HG02840 (cell line): ENCODE measurements around the gene ADNP.

Experiments used
- ATAC-seq: cut with Tn5 transposase; IDR thresholded peaks from one replicate; pipeline ENCODE4 v1.9.1; 2021; ENCODE audit warnings: mild to moderate bottlenecking, moderate library complexity, moderate number of reproducible peaks; ENCODE audit not compliant: unreplicated experiment, low FRiP score

Gene ADNP

DNA sequence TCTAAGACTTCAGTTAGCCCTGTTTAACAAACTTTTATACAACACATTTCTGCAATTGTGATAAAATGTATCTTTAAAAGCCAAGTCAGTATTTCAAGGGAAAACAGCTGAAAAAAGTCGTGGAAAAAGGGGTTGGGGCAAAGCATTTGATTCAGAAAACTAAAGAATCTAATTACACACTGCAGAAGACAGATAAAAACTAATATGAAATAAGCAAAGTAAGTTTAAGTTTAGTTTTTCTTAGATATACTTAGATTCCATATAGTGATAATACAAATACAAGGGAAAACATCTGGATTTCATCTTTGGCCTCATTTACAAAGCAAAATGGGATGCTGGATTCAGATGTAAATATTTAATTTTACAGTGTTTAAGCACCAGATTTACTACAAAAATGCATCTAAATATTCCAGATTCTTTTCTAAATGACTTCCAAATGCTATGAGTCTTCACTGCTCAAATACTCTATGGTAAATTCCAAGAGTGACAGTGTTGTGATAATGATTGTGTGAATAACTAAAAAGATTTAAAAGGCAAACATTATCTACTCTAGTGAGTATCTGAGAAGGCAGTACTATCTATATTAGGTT lies 1.5 kb upstream of the ADNP start:
- ATAC-seq, result no peak

DNA sequence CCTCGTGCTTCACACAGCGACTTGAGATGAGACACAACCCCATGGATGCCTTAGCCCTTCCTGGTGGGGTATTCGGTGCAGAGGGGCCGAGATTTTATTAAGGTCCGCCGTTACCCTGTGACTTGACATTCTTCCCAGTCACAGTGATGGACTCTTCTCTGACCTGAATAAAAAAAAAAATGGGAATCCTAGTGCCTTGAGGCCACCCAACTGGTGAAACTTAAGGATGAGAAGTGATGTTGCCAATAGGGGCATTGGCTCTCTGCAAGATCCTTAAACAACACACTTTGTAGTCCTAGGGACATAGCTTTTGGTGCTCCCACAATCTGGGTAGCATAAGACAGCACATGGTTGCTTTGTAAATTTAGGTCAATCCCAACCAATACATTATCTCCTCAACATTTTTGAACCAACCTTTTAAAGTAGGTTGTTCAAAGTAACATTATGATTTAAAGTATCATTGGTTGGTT lies 814 bp upstream of the ADNP start:
- no peak for ATAC-seq

DNA sequence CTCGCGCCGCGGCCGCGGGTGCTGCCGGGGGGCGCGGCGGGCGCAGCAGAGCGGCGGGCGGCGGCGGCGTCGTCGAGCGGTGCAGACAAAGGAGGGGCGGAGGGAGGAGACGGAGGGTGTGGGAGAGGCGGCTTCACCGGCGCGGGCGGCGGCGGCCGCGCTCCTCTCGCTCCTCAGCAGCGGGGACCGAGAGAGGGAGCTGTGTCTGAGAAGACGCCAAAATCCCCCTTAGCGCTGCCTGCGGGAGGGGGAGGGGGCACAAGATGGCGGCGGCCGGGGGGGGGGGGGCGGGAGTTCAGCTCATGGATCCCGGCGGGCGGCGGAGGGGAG lies 296 bp downstream of the ADNP start:
- ATAC-seq, result peak; percentile 10

DNA sequence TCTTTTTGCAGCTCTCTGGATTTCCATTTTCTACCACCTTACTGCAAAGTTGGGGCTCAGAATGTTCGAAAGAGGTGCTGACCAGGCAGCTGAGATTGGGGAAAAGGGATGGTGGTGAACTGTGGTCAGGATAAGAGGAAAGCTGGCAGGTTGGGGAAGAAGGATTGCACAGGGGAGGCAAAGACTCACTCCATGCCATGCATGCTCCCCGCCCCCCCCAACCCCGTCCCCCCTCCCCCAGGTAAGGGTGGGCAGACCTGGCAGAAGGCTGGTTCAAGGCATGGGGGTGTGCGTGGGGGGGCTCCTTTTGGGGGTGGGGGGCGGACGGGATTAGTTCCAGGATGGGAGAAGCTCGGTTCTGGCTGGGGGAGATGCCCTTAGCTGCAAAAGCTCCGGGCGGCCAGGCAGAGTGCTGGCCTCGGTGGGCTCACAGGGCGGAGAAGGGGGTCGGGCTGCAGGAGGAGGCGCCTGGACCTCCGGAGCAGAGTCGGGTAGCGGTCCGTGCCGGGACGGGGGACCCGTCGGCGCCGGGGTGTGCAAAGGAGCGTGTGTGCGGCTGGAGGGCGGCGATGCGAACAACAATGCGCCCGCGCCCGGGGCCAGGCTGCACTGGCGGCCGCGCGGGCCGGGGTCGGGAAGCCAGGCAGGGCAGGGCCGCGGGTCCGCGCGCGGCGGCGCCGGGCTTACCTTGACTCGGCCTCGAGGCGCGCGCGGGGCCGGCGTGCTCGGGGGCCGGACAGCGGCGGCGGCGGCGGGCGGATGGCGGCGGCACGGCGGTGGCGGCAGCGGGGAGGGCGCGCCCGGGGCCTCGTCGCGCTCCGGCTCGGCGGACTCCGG lies 880 bp downstream of the ADNP start:
- ATAC-seq, result no peak

DNA sequence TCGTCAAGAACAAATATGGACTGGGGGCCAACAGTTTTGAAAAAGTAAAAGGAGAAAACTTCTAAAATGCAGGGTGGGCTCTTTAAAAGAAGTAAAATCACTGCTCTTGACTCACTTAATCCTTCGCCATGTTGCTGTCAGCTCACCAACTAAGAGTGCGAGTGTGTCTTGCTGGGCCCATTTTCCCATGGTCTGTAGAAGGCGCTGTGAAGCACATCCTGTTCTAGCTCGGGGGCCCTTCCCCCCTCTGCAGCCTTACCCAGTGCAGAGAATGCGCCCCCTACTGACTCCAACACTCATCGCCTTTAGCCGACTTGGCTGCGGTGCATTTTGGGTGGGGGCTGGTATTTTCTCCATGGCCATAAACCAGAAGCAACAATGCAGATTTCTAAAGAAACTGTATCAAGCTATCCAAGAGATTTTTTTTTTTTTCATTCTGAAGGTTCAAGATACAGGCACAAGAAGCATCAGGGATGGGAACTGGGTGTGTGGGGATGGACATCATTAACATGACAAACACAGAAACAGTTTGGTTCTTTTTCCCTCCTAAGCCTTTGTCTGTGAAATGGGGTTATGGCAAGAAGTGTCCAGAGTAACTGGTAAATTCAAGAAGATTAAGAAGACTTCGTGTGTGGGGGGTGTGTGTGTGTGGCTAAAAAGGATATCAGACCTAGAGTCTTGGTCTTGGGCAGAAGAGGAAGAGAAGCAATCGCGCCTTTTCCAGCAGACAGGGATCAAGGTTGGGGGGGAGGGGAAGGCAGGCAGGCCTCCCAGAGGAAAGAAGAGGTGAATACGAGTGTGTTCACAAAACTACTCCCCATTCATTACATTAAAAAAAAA lies 1.7 kb downstream of the ADNP start:
- ATAC-seq, result peak; percentile 40

GRCh38 chr20:50928469-50928868 lies 2.8 kb downstream of the ADNP start:
- no peak for ATAC-seq

DNA sequence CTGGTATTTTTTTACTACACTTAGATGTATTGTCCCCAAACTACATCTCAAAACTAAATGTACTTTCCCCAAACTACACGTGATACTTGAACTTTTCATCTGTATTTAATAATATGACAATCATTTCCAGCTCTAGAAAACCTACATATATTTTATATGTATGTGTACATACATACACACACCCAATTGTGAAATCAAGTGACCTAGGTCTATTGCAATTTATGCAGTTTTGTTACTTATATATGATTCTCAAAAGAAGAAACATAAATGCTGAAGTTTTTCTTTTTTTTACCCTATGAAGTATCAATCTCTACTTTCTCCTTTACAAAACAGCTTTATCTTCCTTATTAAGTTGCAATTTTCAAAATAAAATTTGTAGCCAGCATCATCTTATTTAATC lies 4.7 kb downstream of the ADNP start:
- no peak for ATAC-seq

- no peak for ATAC-seq
Observed at GRCh38 chr20:50924261-50924920, 6.8 kb downstream of the ADNP start.

DNA sequence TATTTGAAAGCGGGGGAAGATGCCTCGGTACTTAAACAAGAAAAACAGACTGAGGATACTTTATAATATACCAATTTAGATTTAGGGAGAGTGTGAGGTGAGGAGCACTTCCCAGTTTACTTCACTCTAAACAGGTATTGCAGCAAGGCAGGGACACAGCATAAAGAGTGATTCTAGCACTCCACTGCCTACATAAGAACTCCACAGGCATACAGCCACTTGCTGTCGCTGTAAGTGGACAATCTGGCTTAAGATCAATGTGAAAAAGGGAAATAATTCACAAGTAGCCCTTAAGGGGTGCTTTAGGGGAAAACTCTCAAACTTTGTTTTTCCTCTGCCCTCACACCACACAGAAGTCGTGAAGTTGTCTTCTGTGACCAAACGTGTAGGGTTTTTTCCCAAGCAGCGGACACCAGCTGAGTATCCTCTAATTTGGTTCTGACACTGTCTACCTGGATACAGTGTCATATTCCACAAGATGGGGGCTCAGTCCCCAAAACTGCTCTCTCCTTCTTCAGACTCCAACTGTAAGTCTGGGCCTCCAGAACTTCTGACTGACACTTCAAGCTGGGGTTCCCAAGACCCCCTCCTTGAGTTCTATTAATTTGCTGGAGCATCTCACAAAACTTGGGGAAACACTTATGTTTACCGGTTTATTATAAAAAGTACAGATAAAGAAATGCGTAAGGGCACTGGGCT lies 9.3 kb downstream of the ADNP start:
- no peak for ATAC-seq

- no peak for ATAC-seq
Observed at GRCh38 chr20:50920997-50921396, 10.2 kb downstream of the ADNP start.

DNA sequence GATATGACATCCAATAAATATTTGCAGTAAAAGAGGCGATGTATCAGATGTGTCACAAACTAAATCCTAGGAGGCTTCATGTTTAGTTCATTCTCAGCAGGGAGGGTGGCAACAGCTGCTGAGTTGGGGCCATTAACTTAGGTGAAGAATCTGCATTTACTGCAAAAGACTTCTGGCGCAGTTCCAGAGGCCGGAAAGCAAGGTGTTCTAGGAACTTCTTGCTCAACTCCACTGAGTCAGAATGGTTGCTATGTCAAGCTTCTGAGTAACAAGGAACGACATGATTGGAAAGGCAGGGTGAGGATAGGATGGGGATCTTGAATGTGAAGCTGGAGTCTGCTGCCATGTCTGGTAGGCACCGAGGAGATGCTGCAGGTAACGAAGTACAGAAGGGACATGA lies 11.7 kb downstream of the ADNP start:
- no peak for ATAC-seq

DNA sequence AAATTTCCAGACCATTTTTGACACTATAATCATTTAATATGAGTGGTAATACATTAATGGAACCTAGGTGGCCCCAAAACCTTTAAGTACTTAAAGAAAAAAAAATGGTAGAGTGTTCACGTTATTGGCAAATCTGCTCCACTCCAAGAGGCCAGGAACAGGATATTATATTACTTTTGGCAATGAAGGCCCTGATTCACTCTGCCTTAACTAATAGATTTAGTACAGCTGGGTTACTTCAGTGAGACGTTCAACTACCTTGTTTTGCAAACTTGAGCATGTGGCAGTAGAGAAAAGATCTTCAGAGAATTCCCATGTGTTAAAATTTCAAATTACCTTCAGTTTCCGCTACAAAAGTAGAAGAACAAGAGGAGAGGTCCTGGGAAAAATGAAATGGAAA lies 12.8 kb downstream of the ADNP start:
- no peak for ATAC-seq

GRCh38 chr20:50916934-50917333 lies 14.3 kb downstream of the ADNP start:
- ATAC-seq, result no peak

DNA sequence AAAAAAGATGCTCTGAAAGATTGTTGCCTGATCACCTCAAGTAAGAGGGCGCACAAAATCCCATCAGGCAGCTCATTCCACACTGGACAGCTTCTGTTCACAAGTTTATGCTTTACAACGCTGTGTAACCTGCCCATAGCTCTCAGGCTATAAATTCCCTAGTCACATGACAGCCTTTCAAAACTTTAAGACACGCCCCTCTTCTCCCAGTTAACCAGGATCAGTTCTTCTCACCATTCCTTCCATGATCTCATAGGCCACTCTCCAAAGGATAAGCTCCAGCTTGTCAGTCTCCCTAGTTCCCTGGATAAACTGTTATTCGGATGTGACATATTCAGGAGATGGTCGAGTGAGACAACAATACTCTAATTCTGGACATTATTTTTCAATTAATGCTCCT lies 15.0 kb downstream of the ADNP start:
- no peak for ATAC-seq

GRCh38 chr20:50915424-50915823 lies 15.8 kb downstream of the ADNP start:
- no peak for ATAC-seq

DNA sequence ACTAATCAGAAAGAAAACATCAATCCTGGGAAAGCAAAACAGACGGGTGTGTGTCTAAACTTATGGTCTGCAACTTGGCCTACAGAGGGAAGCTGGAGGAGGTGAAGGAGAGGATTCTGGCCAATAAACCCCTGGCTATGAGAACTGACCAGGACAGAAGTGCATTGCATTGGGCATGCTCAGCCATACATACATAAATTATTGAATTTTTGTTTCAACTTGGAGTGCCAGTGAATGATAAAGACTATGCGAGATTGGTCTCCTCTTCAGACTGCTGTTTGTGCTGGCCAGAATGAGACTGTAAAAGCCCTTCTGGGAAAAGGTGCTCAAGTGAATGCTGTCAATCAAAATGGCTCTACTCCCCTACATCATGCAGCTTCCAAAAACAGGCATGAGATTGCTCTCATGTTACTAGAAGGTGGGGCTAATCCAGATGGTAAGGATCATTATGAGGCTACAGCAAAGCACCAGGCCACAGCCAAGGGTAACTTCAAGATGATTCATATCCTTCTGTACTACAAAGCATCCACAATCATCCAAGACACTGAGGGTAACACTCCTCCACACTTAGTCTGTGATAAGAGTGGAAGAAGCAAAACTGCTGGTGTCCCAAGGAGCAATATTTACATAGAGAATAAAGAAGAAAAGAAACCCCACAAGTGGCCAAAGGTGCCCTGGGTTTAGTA lies 17.4 kb downstream of the ADNP start:
- no peak for ATAC-seq

- ATAC-seq, result no peak
Observed at GRCh38 chr20:50911716-50912115, 19.5 kb downstream of the ADNP start.

DNA sequence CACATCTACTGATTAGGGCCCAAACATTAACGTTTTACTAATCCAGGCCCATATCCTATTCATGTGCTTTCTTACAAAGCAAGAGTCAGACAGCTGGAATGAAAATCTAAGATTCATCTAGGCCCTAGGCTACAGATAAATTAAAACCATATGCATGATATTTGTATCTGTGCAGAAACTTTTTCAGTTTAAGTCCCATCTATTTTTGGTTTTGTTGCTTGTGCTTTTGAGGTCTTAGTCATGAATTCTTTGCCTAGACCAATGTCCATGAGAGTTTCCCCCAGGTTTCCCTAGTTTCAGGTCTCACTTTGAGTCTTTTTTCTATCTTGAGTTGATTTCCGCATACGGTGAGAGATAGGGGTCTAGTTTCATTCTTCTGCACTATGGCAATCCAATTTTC lies 20.2 kb downstream of the ADNP start:
- no peak for ATAC-seq

- no peak for ATAC-seq
Observed at GRCh38 chr20:50909413-50909812, 21.8 kb downstream of the ADNP start.
